ENCODE data around the gene TMEM238.
A peak's percentile ranks its signal among the peaks of the same experiment; 100 is the strongest.

Gene TMEM238

GRCh38 chr19:55341171-55341588, 42.9 kb downstream of the TMEM238 start:
- H4K8ac ChIP-seq (ENCODE audit: low read depth, low read length), result no peak overlapping the region
- no peak overlapping the region for H3K14ac ChIP-seq (ENCODE audit: low read length)
- H2BK5ac ChIP-seq (ENCODE audit: low read depth, low read length, poor library complexity), result no peak overlapping the region
- H3K36me3 ChIP-seq (ENCODE audit: control insufficient read depth in 1 of 2, insufficient read depth in 2 of 2, low read length in 2 of 2), result peaks cover 30 to 40% of the 10 kb centered on the region in 2 experiments
- no CpG with 5 or more reads among the region's 15 CpGs for WGBS (ENCODE audit: extremely low coverage, insufficient coverage, insufficient read length)
- DNase-seq, result peak; percentile 50 to 78
- no peak overlapping the region for H3K4ac ChIP-seq (ENCODE audit: low read depth, low read length)
- H3K79me2 ChIP-seq (ENCODE audit: control insufficient read depth, insufficient read depth, low read length, poor library complexity), result peaks cover 8% of the 10 kb centered on the region
- H2AK5ac ChIP-seq (ENCODE audit: low read length), result no peak overlapping the region
- H3K27ac ChIP-seq (ENCODE audit: low read depth, low read length), result no peak overlapping the region
- no peak overlapping the region for H2BK12ac ChIP-seq (ENCODE audit: low read length)
- H4K91ac ChIP-seq (ENCODE audit: low read depth, low read length), result no peak overlapping the region
- peak overlapping the region; percentile 76 for H3K4me3 ChIP-seq (ENCODE audit: low read depth, low read length)
- H3K9me3 ChIP-seq (ENCODE audit: insufficient read depth, low read depth, low read length), result no peaks in the 10 kb centered on the region
- H3K4me2 ChIP-seq (ENCODE audit: low read length), result peak overlapping the region; percentile 90
- H4K12ac ChIP-seq (ENCODE audit: low read depth, low read length), result no peak overlapping the region
- H2BK120ac ChIP-seq (ENCODE audit: insufficient read depth, low read length, poor library complexity), result no peak overlapping the region
- H3K23ac ChIP-seq (ENCODE audit: low read length), result no peak overlapping the region
- no peak overlapping the region for H3K9ac ChIP-seq (ENCODE audit: low read length)
- H2AFZ ChIP-seq (ENCODE audit: insufficient read depth, low read length, poor library complexity), result no peak overlapping the region
- no peak overlapping the region for H3K18ac ChIP-seq (ENCODE audit: low read length)
- H3K27me3 ChIP-seq (ENCODE audit: insufficient read depth, low read length), result no peaks in the 10 kb centered on the region
- H3K4me1 ChIP-seq (ENCODE audit: control insufficient read depth in 1 of 2, insufficient read depth in 2 of 2, low read length in 2 of 2), result peaks cover 10 to 27% of the 10 kb centered on the region in 2 experiments
- peaks cover 28% of the 10 kb centered on the region for H3K79me1 ChIP-seq (ENCODE audit: low read length)

GRCh38 chr19:55340784-55341147, 43.3 kb downstream of the TMEM238 start:
- H2BK120ac ChIP-seq (ENCODE audit: insufficient read depth, low read length, poor library complexity), result peak overlapping the region; percentile 81
- H3K14ac ChIP-seq (ENCODE audit: low read length), result peak overlapping the region; percentile 98
- H3K36me3 ChIP-seq (ENCODE audit: control insufficient read depth in 1 of 2, insufficient read depth in 2 of 2, low read length in 2 of 2), result peaks cover 29 to 35% of the 10 kb centered on the region in 2 experiments
- peak overlapping the region; percentile 87 for H4K8ac ChIP-seq (ENCODE audit: low read depth, low read length)
- H2BK5ac ChIP-seq (ENCODE audit: low read depth, low read length, poor library complexity), result peak overlapping the region; percentile 86
- H3K4ac ChIP-seq (ENCODE audit: low read depth, low read length), result peak overlapping the region; percentile 95
- DNase-seq, result peak in 1 of 2 donors; percentile 39
- peak overlapping the region; percentile 26 for H2BK12ac ChIP-seq (ENCODE audit: low read length)
- H3K9ac ChIP-seq (ENCODE audit: low read length), result peak overlapping the region; percentile 81
- H3K79me1 ChIP-seq (ENCODE audit: low read length), result peaks cover 28% of the 10 kb centered on the region
- H3K79me2 ChIP-seq (ENCODE audit: control insufficient read depth, insufficient read depth, low read length, poor library complexity), result peaks cover 8% of the 10 kb centered on the region
- peak overlapping the region; percentile 96 for H3K18ac ChIP-seq (ENCODE audit: low read length)
- peak overlapping the region; percentile 95 for H4K91ac ChIP-seq (ENCODE audit: low read depth, low read length)
- H3K23ac ChIP-seq (ENCODE audit: low read length), result no peak overlapping the region
- peak overlapping the region; percentile 33 for H4K12ac ChIP-seq (ENCODE audit: low read depth, low read length)
- peak overlapping the region; percentile 99 for H2AK5ac ChIP-seq (ENCODE audit: low read length)
- WGBS (ENCODE audit: extremely low coverage, insufficient coverage, insufficient read length), result no CpG with 5 or more reads among the region's 24 CpGs
- no peak overlapping the region for H2AFZ ChIP-seq (ENCODE audit: insufficient read depth, low read length, poor library complexity)
- no peaks in the 10 kb centered on the region for H3K27me3 ChIP-seq (ENCODE audit: insufficient read depth, low read length)
- H3K27ac ChIP-seq (ENCODE audit: low read depth, low read length), result peak overlapping the region; percentile 73
- peaks cover 10 to 27% of the 10 kb centered on the region in 2 experiments for H3K4me1 ChIP-seq (ENCODE audit: control insufficient read depth in 1 of 2, insufficient read depth in 2 of 2, low read length in 2 of 2)
- peak overlapping the region; percentile 76 for H3K4me3 ChIP-seq (ENCODE audit: low read depth, low read length)
- H3K9me3 ChIP-seq (ENCODE audit: insufficient read depth, low read depth, low read length), result no peaks in the 10 kb centered on the region
- peak overlapping the region; percentile 90 for H3K4me2 ChIP-seq (ENCODE audit: low read length)

GRCh38 chr19:55339889-55340783, 44.0 kb downstream of the TMEM238 start:
- Histone ChIP-seq H2BK120ac (ENCODE audit: insufficient read depth, low read length, poor library complexity) (peak overlapping the region; percentile 81), H3K4me2 (ENCODE audit: low read length) (peak overlapping the region; percentile 90), H3K4me1 (ENCODE audit: control insufficient read depth in 1 of 2, insufficient read depth in 2 of 2, low read length in 2 of 2) (peaks cover 10 to 27% of the 10 kb centered on the region in 2 experiments), H3K23ac (ENCODE audit: low read length) (no peak overlapping the region), H3K14ac (ENCODE audit: low read length) (peak overlapping the region; percentile 98), H4K12ac (ENCODE audit: low read depth, low read length) (peak overlapping the region; percentile 88), H2BK12ac (ENCODE audit: low read length) (peak overlapping the region; percentile 67), H3K27me3 (ENCODE audit: insufficient read depth, low read length) (no peaks in the 10 kb centered on the region), H3K79me1 (ENCODE audit: low read length) (peaks cover 25% of the 10 kb centered on the region), H3K9ac (ENCODE audit: low read length) (peak overlapping the region; percentile 81), H3K27ac (ENCODE audit: low read depth, low read length) (peak overlapping the region; percentile 73), H2AFZ (ENCODE audit: insufficient read depth, low read length, poor library complexity) (peak overlapping the region; percentile 66), H4K8ac (ENCODE audit: low read depth, low read length) (peak overlapping the region; percentile 87), H3K9me3 (ENCODE audit: insufficient read depth, low read depth, low read length) (no peaks in the 10 kb centered on the region), H2AK5ac (ENCODE audit: low read length) (peak overlapping the region; percentile 99), H3K79me2 (ENCODE audit: control insufficient read depth, insufficient read depth, low read length, poor library complexity) (peaks cover 8% of the 10 kb centered on the region), H3K36me3 (ENCODE audit: control insufficient read depth in 1 of 2, insufficient read depth in 2 of 2, low read length in 2 of 2) (peaks cover 25 to 30% of the 10 kb centered on the region in 2 experiments), H3K4ac (ENCODE audit: low read depth, low read length) (peak overlapping the region; percentile 95), H2BK5ac (ENCODE audit: low read depth, low read length, poor library complexity) (peak overlapping the region; percentile 86), H4K91ac (ENCODE audit: low read depth, low read length) (peak overlapping the region; percentile 95), H3K4me3 (ENCODE audit: low read depth, low read length) (peak overlapping the region; percentile 76), H3K18ac (ENCODE audit: low read length) (peak overlapping the region; percentile 96)
- WGBS (ENCODE audit: extremely low coverage, insufficient coverage, insufficient read length), result no CpG with 5 or more reads among the region's 44 CpGs
- DNase-seq, result no peak

- H3K9me3 ChIP-seq (ENCODE audit: insufficient read depth, low read depth, low read length), result no peaks in the 10 kb centered on the region
Measured at GRCh38 chr19:55339105-55339888, 44.8 kb downstream of the TMEM238 start, which contains the start of gene KMT5C. Gene KMT5C, plus strand, starts transcription at chr19:55339876. Its CDS starts 2,061 bp downstream, at chr19:55341937.

More at GRCh38 chr19:55339105-55339888, 44.8 kb downstream of the TMEM238 start, which contains the start of gene KMT5C:
- no peaks in the 10 kb centered on the region for H3K27me3 ChIP-seq (ENCODE audit: insufficient read depth, low read length)
- peak within 1 kb of the TSS; percentile 90 for H3K4me2 ChIP-seq (ENCODE audit: low read length)
- peak; percentile 100 for DNase-seq
- no CpG with 5 or more reads among the region's 63 CpGs for WGBS (ENCODE audit: extremely low coverage, insufficient coverage, insufficient read length)
- peak within 1 kb of the TSS; percentile 96 for H3K18ac ChIP-seq (ENCODE audit: low read length)
- peak within 1 kb of the TSS; percentile 96 for H4K91ac ChIP-seq (ENCODE audit: low read depth, low read length)
- H2BK12ac ChIP-seq (ENCODE audit: low read length), result peak within 1 kb of the TSS; percentile 67
- H3K4me3 ChIP-seq (ENCODE audit: low read depth, low read length), result peak within 1 kb of the TSS; percentile 76
- H3K4me1 ChIP-seq (ENCODE audit: control insufficient read depth in 1 of 2, insufficient read depth in 2 of 2, low read length in 2 of 2), result peaks cover 8 to 21% of the 10 kb centered on the region in 2 experiments
- peak within 1 kb of the TSS; percentile 95 for H3K4ac ChIP-seq (ENCODE audit: low read depth, low read length)
- peak within 1 kb of the TSS; percentile 88 for H4K12ac ChIP-seq (ENCODE audit: low read depth, low read length)
- peak within 1 kb of the TSS; percentile 81 for H3K9ac ChIP-seq (ENCODE audit: low read length)
- peak within 1 kb of the TSS; percentile 66 for H2AFZ ChIP-seq (ENCODE audit: insufficient read depth, low read length, poor library complexity)
- H3K36me3 ChIP-seq (ENCODE audit: control insufficient read depth in 1 of 2, insufficient read depth in 2 of 2, low read length in 2 of 2), result peaks cover 22 to 24% of the 10 kb centered on the region in 2 experiments
- peak within 1 kb of the TSS; percentile 91 for H2BK120ac ChIP-seq (ENCODE audit: insufficient read depth, low read length, poor library complexity)
- H4K8ac ChIP-seq (ENCODE audit: low read depth, low read length), result peak within 1 kb of the TSS; percentile 87
- peaks cover 16% of the 10 kb centered on the region for H3K79me1 ChIP-seq (ENCODE audit: low read length)
- H3K79me2 ChIP-seq (ENCODE audit: control insufficient read depth, insufficient read depth, low read length, poor library complexity), result peaks cover 8% of the 10 kb centered on the region
- no peak within 1 kb of the TSS for H3K23ac ChIP-seq (ENCODE audit: low read length)
- peak within 1 kb of the TSS; percentile 99 for H2AK5ac ChIP-seq (ENCODE audit: low read length)
- peak within 1 kb of the TSS; percentile 95 for H2BK5ac ChIP-seq (ENCODE audit: low read depth, low read length, poor library complexity)
- peak within 1 kb of the TSS; percentile 98 for H3K14ac ChIP-seq (ENCODE audit: low read length)
- H3K27ac ChIP-seq (ENCODE audit: low read depth, low read length), result peak within 1 kb of the TSS; percentile 98
